ENCODE results near the gene GRIN3A. TPM values are rescaled to one million over a fixed set of nuclear protein-coding genes. Genes with fewer than 3 reads are reported as not detected.
A peak's percentile ranks its signal among the peaks of the same experiment; 100 is the strongest.

Gene GRIN3A
- total RNA-seq (0.79 TPM), polyA plus RNA-seq (0.09 TPM)

DNA sequence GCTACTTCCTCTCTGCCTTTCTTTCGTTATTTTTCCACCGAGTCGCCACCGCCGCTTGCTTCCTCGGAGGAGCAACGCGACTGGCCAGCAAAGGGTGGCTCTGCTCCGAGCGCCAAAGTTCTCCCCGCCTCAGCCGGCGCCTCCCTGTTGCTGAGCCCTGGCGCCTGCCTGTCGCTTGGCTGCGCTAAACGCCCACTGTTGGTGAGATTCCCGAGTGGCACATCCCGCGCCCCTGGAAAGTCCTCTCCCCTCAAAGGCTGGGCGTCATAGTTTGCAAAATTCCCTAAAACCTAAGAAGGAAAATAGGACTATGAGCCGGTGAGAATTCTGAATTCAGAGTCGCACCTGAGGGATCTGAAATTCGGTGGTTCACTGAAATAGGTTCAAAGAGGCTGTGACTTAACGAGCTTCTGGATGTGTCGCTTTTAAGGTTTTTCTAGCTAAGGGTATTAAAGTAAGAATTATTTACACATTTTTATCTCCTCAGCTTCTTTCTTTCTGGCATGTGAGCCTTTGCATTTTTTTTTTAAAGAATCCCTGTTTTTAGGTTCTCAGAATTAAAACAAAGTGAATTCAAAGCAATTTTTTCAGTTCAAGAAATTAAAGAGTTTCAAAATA lies at the start of gene GRIN3A:
Gene GRIN3A, minus strand, starts transcription at position 82 of the 618 bp plus-strand sequence. CDS start 668 bp downstream, outside the sequence.
- DNase-seq (ENCODE audit: extremely low spot score) = no peak
- H3K4me1 ChIP-seq (ENCODE audit: insufficient read depth) = no peaks in the 10 kb centered on the region
- H3K27ac ChIP-seq (ENCODE audit: low read depth) = no peak within 1 kb of the TSS
- WGBS = 2% methylated on average over 26 of the region's 26 CpGs
- H3K36me3 ChIP-seq (ENCODE audit: insufficient read depth) = no peaks in the 10 kb centered on the region
- H3K4me3 ChIP-seq (ENCODE audit: low read depth, low read length) = peak within 1 kb of the TSS; percentile 23

DNA sequence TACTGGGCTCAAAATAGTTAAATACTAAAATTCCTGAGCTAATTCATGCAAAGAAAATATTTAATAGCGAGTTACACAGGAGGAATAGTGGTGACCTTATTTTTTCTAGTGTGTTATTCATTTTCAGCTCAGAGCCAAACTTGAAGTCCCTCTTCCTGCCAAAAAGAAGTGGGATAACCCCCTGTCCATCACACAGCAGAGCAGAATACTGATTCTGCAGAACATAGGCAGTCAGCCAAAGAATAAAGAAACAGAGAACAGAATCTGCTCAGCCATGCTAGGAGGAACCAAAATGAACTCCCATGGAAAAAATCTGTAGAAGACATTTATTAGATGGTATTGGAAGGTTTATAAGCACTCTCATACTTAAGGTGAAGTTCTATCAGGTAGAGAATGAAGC lies 49.4 kb upstream of the GRIN3A start:
- H3K4me3 ChIP-seq (ENCODE audit: low read depth, low read length) = no peak overlapping the region
- no peak for DNase-seq (ENCODE audit: extremely low spot score)
- WGBS = 15% methylated on average over 1 of the region's 1 CpG
- no peaks in the 10 kb centered on the region for H3K4me1 ChIP-seq (ENCODE audit: insufficient read depth)
- no peaks in the 10 kb centered on the region for H3K36me3 ChIP-seq (ENCODE audit: insufficient read depth)
- H3K27ac ChIP-seq (ENCODE audit: low read depth) = no peak overlapping the region

DNA sequence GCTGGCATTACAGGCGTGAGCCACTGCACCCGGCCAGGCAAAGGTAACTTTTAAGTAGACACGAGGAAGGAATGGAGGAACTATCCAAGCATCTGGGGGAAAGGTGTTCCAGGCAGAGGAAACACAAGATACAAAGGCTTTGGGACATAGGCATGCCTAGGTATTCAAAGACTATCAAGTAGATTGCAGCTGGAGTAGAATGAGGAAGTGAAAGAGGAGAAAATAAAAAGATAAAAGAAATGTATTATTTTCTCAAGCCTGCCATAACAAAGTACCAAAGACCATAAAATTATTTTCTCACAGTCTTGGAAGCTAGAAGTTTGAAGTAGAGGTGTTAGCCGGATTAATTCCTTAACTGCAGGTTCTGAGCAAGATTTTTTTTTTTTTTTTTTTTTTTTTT lies 39.9 kb upstream of the GRIN3A start:
- Histone ChIP-seq H3K36me3 (ENCODE audit: insufficient read depth) (no peaks in the 10 kb centered on the region), H3K27ac (ENCODE audit: low read depth) (no peak overlapping the region), H3K4me3 (ENCODE audit: low read depth, low read length) (no peak overlapping the region), H3K4me1 (ENCODE audit: insufficient read depth) (no peaks in the 10 kb centered on the region)
- 86% methylated on average over 4 of the region's 4 CpGs for WGBS
- no peak for DNase-seq (ENCODE audit: extremely low spot score)

DNA sequence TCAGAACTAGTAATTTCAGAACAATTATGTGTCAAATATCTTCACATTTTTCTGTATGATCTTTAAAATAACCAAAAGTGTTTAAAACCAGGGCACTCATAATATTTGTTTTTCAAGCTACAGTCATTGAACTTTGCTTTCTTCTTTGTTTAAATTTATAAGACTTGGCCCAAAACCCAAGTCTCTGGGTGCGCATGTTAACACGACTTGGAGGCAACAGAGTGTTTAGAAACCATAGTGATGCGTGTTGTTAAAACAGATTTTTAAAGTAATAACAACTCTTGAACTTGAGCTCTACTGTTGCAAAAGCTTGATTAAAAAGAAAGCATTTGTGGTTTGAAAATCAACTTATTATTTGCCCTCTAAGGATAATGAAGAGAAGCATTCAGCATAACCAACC lies 26.0 kb upstream of the GRIN3A start:
- 70% methylated on average over 3 of the region's 3 CpGs for WGBS

DNA sequence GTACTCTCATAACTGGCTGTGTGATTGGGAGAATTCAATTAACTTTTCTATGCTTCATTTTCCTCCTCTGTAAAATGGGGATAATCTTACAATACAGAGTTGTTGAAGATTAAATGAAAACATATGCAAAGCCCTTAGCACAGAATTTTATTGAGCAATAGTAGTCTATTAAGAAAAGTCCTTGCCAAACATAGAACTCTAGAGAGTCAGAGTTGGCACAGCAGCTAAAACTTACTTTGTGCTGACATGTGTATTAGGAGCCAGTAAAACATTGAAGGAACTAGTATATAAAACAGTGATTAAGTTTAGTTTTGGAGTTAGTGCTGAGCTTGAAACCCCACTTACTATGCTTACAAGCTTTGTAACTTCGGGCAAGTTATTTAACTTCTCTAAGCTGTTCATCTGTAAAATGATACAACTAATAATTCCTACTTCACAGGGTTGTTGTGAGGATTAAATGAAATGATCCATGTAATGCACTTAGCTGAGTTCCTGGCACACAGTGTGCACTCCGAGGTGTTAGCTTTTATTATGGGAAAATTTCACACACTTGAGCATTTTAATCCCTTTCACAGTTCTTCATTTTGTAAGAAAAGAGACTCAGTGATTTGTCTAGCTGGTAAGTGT lies 20.0 kb upstream of the GRIN3A start:
- no peak for DNase-seq (ENCODE audit: extremely low spot score)
- WGBS = 43% methylated on average over 2 of the region's 2 CpGs

More for the DNA sequence above, 26.0 kb upstream of the GRIN3A start:
- no peak overlapping the region for H3K27ac ChIP-seq (ENCODE audit: low read depth)
- H3K36me3 ChIP-seq (ENCODE audit: insufficient read depth) = no peaks in the 10 kb centered on the region
- H3K4me1 ChIP-seq (ENCODE audit: insufficient read depth) = no peaks in the 10 kb centered on the region
- no peak for DNase-seq (ENCODE audit: extremely low spot score)
- H3K4me3 ChIP-seq (ENCODE audit: low read depth, low read length) = no peak overlapping the region

DNA sequence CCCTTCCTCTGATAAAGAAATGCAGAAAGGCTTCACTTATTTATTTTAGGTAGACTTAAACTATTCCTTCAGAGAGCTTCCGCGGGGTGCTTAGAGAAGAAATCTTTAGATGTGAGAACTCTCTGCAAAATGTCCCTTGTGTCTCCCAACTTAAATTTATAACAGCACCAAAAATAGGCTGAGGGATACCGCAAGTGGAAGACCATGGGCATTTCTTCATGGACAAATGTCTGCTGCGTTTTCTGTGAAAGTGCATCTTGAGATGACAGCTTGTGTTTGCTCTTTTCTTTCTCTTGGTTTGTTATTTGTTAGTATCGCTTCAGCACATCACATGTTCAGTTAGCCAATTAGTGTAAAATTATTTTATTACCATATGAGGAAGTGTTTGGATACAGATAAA lies 15.3 kb upstream of the GRIN3A start:
- H3K4me3 ChIP-seq (ENCODE audit: low read depth, low read length) = no peak overlapping the region
- WGBS = 70% methylated on average over 5 of the region's 5 CpGs
- no peak for DNase-seq (ENCODE audit: extremely low spot score)
- H3K36me3 ChIP-seq (ENCODE audit: insufficient read depth) = no peaks in the 10 kb centered on the region
- H3K27ac ChIP-seq (ENCODE audit: low read depth) = no peak overlapping the region
- no peaks in the 10 kb centered on the region for H3K4me1 ChIP-seq (ENCODE audit: insufficient read depth)

More for the DNA sequence above, 20.0 kb upstream of the GRIN3A start:
- no peak overlapping the region for H3K27ac ChIP-seq (ENCODE audit: low read depth)
- no peak overlapping the region for H3K4me3 ChIP-seq (ENCODE audit: low read depth, low read length)
- no peaks in the 10 kb centered on the region for H3K36me3 ChIP-seq (ENCODE audit: insufficient read depth)
- H3K4me1 ChIP-seq (ENCODE audit: insufficient read depth) = no peaks in the 10 kb centered on the region

DNA sequence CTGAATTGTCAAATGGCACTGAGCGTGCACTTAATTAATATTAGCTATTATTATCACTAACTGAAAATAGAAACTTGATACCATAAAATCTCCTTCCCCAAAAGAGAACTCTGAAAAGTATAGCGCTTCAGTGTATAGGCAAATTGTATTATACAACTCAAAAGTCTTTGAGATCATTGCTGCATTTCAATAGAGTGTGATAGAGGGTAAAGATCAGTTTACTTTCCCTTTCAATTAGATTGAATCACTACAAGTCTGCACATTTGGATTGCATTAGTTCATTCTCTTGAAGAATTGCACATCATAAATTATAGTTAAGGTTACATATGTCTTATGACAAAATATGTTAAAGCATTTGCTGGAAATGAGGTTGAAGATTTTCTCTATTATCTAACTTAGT lies 13.4 kb upstream of the GRIN3A start:
- WGBS = 86% methylated on average over 2 of the region's 2 CpGs
- Histone ChIP-seq H3K36me3 (ENCODE audit: insufficient read depth) (no peaks in the 10 kb centered on the region), H3K27ac (ENCODE audit: low read depth) (no peak overlapping the region), H3K4me3 (ENCODE audit: low read depth, low read length) (no peak overlapping the region), H3K4me1 (ENCODE audit: insufficient read depth) (no peaks in the 10 kb centered on the region)
- DNase-seq (ENCODE audit: extremely low spot score) = no peak

DNA sequence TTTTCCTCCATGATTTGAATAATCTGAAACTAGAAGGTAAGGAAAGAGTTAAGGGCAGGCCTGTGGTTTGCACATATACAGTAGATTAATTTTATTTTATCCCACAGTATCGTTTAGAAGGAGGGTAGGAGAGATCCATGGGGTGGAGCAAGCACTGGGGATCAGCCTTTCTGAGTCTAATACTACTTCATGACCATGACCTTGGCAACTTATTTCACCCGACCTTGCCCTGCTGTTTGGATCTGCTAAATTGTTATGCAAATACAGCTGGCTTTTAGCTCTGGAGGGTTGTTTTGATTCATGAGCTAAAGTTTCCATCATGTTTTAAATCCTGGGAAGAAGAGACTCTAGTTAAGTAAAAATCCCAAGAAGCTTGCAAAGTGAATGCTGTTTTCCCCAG lies 864 bp upstream of the GRIN3A start:
- Histone ChIP-seq H3K27ac (ENCODE audit: low read depth) (no peak overlapping the region), H3K4me1 (ENCODE audit: insufficient read depth) (no peaks in the 10 kb centered on the region), H3K4me3 (ENCODE audit: low read depth, low read length) (no peak overlapping the region), H3K36me3 (ENCODE audit: insufficient read depth) (no peaks in the 10 kb centered on the region)
- no peak for DNase-seq (ENCODE audit: extremely low spot score)
- 5% methylated on average over 2 of the region's 2 CpGs for WGBS

DNA sequence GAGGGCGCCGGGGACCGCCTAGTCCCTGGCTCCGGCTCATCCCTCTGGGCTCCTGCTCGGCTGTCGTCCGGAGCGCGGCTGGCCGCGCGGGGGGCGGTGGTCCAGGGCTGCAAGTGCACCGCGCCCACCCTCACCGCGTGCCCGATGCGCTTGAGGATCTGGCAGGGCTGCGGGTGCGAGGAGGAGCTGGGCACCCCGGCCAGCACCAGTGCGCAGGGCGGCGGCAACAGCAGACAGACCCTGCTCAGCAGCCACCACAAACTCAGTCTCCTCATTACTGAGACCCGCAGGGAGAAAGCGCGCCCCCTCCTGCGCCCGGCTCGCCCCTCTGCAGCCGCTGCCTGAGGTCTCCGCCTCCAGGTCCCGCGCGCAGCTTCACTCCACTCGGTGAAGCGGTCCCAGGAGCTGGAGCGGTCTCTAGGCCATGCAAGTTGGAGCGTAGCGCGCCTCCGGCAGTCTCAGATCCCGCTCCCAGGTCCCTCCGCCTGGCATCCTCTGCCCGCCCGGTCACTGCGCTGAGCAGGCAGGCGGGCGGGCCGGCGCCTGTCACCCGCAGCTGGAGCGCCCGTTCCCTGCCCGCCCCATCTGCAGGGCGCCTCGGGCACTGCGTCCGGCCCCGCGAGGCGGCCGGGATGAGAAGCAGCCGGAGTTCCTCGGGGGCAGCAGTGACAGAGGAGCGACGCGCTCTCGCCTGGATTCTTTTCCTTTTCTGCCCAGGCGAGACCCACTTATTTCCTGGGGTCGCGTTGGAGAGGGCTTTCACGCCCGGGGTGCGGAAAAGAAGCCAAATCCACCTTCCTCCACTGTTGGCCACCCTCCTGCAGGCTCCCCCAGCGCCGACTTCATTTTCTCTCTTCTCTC lies 512 bp downstream of the GRIN3A start:
- H3K4me1 ChIP-seq (ENCODE audit: insufficient read depth) = no peaks in the 10 kb centered on the region
- 2% methylated on average over 78 of the region's 78 CpGs for WGBS
- H3K27ac ChIP-seq (ENCODE audit: low read depth) = no peak overlapping the region
- H3K36me3 ChIP-seq (ENCODE audit: insufficient read depth) = no peaks in the 10 kb centered on the region
- peak overlapping the region; percentile 23 for H3K4me3 ChIP-seq (ENCODE audit: low read depth, low read length)
- no peak for DNase-seq (ENCODE audit: extremely low spot score)

DNA sequence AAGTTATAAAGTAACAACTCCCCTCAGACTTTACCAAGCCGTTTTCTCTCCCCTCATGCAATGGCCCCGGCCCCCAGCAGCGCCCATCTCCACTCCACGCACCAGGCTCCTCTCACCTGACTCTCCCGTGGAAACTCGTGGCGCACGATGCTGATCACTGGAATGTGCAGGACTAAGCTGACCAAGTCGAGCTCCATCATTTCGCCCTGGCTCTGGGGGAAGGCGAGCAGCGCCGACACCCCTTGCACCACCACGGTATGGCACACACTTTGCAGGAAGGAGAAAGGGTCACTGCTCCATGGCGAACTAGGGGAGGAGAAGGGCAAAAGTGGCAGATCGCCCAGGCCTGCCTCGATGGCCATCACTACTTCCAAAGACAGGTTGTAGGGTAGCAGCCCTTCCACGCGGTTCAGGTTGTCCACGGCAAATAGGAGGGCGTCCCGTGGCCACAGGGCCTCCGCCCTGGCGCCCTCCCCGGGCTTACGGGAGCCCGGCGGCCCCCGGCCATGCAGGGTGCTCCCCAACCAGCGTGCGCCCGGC lies 1.2 kb downstream of the GRIN3A start:
- WGBS = 18% methylated on average over 32 of the region's 32 CpGs
- no peaks in the 10 kb centered on the region for H3K36me3 ChIP-seq (ENCODE audit: insufficient read depth)
- DNase-seq (ENCODE audit: extremely low spot score) = no peak
- H3K27ac ChIP-seq (ENCODE audit: low read depth) = no peak overlapping the region
- H3K4me3 ChIP-seq (ENCODE audit: low read depth, low read length) = no peak overlapping the region
- H3K4me1 ChIP-seq (ENCODE audit: insufficient read depth) = no peaks in the 10 kb centered on the region

DNA sequence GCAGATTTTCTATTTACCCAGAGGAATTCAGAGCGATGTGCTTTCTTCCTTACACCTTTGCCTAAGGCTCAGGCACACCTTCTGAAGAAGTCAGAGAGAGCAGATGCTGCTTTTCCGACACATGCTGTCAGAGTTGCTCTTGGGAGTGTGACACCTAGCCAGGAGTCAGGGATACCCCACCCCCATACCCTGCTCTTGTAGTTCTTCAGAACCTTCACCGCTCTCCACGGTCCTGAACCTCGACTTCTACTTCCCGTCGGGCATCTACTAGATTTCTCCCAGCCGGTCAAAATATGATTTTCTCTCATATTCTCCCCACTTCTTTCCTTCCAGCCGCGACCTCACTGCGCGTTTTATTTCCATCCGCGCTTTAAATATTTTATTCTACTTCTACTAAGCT lies 1.7 kb downstream of the GRIN3A start:
- Histone ChIP-seq H3K27ac (ENCODE audit: low read depth) (no peak overlapping the region), H3K36me3 (ENCODE audit: insufficient read depth) (no peaks in the 10 kb centered on the region), H3K4me1 (ENCODE audit: insufficient read depth) (no peaks in the 10 kb centered on the region), H3K4me3 (ENCODE audit: low read depth, low read length) (no peak overlapping the region)
- DNase-seq (ENCODE audit: extremely low spot score) = no peak
- WGBS = 10% methylated on average over 14 of the region's 14 CpGs

DNA sequence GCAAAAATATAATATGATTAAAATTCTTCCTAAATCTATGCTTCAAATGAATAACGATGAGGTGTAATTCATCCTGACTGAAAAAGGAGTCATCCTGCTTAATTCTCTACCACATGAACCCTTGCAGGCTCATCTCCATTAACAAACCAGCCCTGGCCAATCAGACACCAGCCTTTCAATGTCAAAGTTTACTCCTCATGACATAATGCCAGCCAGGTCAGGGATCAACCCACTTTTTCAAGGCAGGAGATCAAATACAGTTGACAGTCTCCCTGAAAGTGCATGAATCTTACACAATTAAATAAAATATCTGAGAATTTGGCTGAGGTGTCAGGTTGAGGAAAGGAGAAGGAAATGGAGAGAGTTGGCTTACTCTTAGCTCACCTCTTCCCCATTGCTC lies 7.0 kb downstream of the GRIN3A start:
- H3K4me1 ChIP-seq (ENCODE audit: insufficient read depth) = no peaks in the 10 kb centered on the region
- no peak overlapping the region for H3K4me3 ChIP-seq (ENCODE audit: low read depth, low read length)
- DNase-seq (ENCODE audit: extremely low spot score) = no peak
- H3K27ac ChIP-seq (ENCODE audit: low read depth) = no peak overlapping the region
- H3K36me3 ChIP-seq (ENCODE audit: insufficient read depth) = no peaks in the 10 kb centered on the region
- WGBS = 42% methylated on average over 1 of the region's 1 CpG

DNA sequence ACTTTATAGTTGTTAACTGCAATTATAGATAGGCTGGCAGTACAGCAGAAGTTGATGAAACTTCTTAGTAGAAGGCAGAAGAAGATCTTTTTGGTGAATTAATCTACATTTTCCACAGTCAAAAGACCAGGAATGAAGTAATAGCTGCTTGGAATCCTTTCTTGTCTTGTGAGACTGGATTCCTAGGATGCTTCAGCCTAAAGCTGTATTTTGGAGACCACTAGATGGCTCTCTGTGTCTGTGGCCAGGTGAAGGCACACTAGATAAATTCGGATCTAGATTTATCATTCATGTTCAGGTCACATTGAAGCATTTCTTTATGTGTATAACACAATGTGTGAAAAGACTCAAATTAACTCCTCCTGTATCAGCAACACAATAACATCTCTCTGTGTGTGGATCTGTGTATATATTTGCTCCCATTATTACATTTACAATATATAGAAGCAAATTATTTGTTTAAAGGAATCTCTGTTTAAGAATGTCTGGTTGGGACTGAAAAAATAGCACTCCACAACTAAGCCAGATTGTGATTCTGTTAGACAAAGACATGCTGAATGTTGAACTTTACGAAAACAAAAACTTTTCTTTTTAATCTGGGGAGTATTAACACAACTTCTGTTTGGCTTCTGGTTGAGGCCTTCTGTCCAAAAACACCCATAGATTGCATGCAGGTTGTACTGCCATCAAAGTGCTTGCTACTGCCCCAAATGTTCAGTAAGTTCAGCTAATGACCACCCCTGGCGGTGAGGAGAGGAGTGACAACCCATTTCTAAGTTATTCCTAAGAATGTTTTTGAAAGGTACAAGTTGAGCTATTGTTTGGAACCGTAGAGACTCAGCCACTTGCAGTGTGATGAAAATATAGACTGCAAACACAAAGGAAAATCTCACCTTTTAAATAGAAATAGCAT lies 10.6 kb downstream of the GRIN3A start:
- 38% methylated on average over 4 of the region's 4 CpGs for whole genome bisulfite sequencing
- Histone ChIP-seq H3K4me3 (ENCODE audit: low read depth, low read length) (no peak overlapping the region), H3K27ac (ENCODE audit: low read depth) (no peak overlapping the region), H3K36me3 (ENCODE audit: insufficient read depth) (no peaks in the 10 kb centered on the region), H3K4me1 (ENCODE audit: insufficient read depth) (no peaks in the 10 kb centered on the region)
- DNase-seq (ENCODE audit: extremely low spot score) = no peak

All from urinary bladder (tissue), 4 donors.